Right renal pelvis (tissue), 4 donors: ENCODE data around the gene KCNJ1. TPM values are rescaled to one million over a fixed set of nuclear protein-coding genes. Genes with fewer than 3 reads are reported as not detected.

Experiments used
- DNase-seq, 4 donors: peaks; one replicate each; pipeline ENCODE4 v3.0.0-alpha.2; 2013; ENCODE audit warnings: low read depth in 4 of 4, low spot score in 3 of 4, missing footprints in 1 of 4
- polyA plus RNA-seq, 4 donors: library from polyadenylated mRNA; unstranded; fragments of 120-200 nt; gene quantifications; one replicate each; pipeline ENCODE4 v1.2.1, GENCODE V29; 2013; ENCODE audit not compliant: insufficient read length in 4 of 4

KCNJ1 gene
- polyA plus RNA-seq, 4 donors: 87.4 to 119 (median 110) TPM

DNA sequence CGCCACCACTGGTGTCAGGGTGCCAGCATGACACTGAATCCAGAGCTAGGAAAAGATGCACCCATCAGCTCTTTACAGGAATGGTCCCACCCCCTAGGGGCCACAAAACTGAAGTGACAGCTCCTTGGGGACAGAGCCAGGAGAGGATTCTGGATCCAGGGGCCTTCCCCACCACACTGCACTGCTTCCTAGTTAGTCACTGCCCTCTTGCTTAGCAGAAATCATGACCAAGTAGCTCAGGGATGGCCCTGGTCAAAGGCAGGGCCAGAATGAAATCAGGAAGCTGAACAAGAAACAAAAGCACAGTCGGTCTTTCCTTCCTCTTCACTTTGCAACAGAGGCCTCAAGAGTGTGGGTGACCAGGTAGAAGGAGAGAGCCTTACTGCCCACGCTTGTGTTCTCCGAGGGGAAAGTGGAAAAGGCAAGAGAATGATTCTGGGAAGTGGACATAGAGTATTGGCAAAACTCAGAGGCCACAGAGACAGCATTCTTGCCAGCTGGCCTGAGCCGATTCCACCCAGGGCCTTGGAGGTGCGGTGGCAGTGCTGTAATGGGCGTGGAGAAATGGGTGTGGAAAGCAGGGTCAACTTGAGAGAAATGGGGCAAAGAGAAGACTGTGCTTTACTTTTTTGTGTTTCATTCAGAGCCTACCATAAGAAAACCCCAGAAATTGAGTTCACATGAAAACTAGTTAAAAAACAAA, 39.8 kb downstream of the KCNJ1 start:
- no peak for DNase-seq

DNA sequence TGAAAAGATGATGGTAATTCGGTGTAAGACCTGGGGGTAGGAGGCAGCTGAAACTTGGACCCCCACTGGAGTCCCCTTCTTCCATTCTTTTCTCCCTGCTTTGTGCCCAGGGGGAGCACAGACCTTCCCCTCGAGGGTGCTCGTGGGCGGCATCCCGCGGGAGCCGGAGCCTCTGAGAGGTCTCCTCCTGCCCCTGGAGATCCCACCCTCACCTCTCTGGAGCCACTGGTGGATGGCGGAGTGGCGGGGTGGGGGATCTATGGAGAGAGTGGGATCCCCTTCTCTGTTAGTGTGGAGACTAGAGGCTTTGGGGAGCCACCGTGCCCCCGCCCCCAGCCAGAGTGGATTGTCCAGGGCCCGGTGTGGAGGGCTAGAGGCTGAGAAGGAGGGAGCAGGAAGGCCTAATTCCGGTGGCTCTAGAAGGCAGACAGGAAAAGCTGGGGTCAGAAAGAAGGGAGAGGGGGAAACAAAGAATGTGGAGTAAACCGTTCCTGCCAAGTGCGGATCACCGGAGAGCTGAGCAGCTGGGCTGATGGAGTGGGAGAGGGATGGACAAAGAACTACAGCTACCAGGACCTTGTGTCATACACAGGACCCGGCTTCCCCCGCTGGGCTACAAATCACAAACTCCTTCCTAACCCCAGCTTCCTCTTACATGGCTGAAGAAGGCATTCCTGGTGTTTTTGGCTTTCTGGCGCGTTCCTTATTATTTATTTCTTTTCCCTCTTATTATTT, 41.9 kb downstream of the KCNJ1 start:
- DNase-seq: no peak

DNA sequence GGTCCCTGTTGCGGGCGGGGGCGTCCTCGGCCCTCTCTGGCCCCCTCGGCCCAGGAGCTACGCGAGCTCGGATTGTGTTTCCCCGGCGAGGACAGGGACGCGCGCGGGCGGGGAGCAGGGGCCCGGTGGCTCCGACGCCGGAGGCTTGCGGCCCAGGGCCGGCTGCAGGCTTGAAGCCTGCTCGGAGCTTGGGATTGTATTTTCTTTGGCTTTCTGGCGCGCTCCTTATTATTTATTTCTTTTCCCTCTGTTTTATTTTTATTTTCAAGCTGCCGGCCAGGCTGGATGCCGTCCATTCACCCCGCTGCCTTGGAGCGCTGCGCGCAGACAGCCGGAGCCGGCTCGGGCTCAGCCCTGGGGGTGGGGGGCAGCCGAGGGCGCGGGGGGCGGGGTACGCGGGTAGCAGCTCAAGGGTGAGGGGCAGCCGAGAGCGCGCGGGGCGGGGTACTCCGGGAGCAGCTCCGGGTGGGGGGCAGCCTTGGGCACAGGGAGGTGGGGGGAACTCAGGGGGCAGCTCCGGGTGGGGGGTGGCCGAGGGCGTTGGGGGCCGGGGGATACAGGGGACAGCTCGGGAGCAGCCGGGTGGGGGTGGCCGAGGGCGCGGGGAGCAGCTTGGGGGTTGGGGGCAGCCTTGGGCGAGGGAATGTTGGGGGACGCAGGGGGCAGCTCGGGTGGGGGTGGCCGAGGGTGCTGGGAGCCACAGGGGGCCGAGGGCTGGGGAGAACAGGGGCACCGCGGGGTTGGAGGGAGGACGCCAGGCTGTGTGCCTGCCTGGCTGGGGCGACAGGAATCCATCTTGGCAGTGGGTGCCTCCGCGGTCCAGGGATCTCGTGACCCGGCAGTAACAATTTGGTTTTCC, 42.7 kb downstream of the KCNJ1 start:
- DNase-seq: peak in 2 of 4 donors; percentile 43 to 60

DNA sequence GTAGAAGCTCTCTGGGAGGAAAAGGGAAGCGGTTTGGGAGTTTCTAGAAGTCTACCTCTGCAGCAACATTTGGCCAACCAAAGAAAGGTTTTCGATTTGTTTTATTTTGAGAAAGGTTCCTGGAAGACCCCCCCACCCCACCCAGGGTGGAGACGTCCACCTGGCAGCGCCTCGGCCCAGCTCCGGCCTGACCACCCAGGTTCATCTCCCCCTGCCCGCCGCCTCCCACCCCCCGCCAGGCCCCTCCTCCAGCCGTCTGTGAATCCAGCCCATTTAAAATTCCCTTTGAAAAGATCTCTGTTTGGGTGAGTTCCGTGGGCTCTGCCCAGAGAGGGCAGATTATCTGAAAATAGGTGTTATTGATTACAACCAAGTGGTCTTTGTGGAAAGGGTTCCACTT, 43.3 kb downstream of the KCNJ1 start:
- no peak for DNase-seq

DNA sequence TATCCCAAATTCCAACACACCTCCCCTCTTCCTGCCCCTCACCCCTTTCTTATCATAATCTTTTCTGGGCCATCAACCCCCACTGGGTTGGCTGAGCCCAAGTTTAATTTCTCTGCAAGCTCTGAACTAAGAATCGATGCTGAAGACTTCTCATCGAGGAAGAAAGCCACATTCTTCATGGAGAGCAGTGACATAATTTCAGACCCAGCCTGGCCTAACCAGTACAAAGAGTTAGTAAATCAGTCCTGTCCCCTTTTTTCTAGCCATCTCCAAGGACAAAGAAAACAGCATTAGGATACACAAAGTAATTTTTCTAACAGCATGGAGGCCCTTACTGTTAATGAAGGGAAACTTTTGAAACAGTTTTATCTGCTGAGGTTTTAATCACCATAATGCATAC, 45.0 kb downstream of the KCNJ1 start:
- no peak for DNase-seq

DNA sequence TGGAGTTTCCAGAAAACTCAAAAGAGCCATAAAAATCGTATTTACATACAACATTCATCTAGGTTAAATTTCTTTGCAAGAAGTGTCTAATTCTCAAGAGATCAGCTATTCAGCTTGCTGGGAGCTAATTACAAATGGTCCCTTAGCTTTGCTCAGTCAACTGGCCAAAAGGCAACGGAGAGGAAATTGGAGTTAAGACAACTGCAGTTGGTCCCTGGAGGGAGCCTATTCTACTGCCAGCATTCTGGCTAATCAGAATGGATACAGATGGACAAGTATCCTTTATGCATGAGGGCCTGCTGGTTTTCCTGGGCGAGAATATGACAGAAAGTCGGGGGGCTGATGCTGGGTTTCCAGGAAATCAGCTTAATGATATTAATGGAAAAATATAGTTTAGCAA, 45.5 kb downstream of the KCNJ1 start:
- no peak for DNase-seq

DNA sequence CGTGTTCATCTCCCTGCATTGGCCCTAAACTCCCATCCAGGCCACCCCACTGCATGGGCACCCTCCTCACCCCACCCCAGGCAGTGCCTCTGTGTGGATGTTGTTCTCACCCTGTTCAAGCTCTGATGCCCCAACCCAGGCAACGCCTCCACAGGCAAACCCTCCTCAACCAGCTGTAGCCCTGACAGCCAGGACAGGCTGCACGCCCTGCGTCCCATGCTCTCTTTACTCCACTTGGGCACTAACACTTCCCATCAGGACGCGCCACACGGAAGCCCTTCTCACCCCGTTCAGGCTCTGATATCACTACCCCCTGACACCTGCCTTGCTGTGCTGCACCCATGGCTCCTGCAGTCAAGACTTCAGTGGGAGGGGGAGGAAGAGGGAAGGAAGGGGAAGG, 47.9 kb downstream of the KCNJ1 start:
- DNase-seq: no peak

DNA sequence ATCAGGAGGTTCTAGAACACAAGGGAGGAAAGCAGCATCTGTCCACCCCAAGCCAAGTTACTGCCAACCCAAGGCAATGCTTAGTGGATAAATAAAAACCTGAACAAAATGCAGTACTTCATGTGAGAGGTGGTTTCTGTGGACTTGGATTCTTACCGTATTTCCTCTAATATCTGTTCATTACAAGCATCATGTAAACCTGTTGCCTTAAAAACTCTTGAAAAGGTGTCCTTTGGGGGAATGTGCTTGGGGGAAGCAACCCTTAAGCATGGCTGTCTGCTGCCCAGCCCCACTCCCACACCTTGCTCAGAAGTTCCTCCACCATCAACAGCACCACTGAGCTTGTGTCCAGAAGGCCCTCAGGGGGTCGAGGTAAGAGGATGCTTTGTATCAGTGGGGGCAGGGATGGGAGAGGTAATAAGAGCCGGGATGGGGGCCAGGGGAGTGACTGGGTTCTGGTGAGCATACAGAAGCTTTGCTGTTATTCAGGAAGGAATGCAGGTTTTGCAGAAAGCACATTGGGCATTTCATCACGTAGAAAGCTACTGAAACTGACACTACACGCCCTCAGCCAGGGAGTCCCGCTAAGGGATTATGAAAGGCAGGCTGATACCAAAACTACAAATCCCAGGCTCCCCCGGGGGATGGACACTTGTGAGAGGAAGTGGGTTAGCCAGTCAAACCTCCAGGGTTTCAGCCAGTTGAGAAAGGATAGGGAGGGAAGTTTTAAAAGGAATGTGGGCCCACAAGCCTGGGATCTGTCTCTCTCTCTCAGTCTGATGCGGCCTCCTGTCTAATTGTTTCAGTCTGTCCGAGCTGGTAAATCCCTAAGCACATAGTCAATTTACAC, 52.0 kb downstream of the KCNJ1 start:
- DNase-seq: peak in 2 of 4 donors; percentile 74 to 75

DNA sequence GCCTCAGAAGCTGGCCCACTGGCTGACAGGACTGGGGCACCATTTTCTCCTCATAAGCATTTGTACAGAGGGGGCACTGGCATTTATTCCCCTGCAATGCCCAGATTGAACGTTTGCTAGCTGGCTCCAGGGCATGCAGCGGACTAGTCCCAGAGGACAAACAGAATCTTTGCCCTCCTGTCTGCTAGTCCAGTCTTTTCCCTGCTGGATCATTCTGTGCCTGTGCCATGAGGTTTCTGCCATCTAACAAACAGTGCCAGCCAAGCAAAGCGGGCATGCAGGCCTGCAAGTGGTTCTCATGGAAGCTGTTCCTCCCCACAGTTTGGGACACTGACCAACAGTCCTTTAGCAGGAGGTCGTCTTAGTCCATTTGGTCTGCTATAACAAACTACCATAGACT, 53.4 kb downstream of the KCNJ1 start:
- no peak for DNase-seq

DNA sequence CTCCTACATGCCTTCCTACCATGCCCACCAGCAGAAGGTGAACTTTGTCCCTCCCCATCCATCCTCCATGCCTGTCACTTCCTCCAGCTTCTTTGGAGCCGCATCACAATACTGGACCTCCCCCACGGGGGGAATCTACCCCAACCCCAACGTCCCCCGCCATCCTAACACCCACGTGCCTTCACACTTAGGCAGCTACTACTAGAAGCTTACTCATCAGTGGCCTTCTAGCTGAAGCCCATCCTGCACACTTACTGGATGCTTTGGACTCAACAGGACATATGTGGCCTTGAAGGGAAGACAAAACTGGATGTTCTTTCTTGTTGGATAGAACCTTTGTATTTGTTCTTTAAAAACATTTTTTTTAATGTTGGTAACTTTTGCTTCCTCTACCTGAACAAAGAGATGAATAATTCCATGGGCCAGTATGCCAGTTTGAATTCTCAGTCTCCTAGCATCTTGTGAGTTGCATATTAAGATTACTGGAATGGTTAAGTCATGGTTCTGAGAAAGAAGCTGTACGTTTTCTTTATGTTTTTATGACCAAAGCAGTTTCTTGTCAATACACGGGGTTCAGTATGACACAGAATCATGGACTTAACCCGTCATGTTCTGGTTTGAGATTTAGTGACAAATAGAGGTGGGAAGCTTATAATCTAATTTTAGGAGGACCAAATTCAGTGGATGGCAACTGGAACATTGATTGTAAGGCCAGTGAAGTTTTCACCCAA, 56.1 kb downstream of the KCNJ1 start:
- no peak for DNase-seq

DNA sequence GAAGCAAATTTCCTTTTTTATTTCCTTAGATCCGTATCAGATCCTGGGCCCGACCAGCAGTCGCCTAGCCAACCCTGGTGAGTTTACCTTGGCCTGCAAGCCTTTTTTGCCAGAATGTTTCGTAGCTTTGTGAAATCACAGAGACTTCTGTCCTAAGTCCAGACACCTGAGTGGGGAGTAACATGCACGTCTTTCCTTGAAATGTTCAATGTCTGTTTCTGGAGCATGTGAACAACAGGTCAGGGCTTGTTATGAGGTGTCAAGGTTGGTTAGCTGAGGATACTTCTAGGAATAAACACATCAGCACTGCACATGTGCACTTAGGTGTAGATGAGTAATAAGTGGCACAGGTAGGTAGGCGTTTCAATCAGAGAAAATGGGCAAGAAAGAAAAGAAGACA, 58.0 kb downstream of the KCNJ1 start:
- no peak for DNase-seq

DNA sequence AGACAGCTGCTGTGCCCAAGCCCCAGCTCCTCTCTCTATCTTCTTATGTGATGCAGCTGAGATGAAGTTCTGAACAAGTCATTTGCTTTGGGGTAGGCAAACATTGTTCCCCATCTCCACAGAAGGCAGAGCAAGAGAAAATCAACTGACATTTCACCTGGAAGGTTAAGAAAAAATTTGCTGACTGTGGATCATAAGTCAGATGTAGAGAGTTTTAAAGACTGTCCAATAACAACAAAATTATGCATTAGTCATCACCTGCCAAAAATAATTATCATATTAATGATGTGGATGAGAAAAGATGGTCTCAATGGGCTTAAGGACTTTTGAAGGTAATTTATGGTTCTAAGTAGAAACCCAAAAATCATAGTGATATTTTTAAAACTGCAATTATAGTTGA, 59.2 kb downstream of the KCNJ1 start:
- no peak for DNase-seq

DNA sequence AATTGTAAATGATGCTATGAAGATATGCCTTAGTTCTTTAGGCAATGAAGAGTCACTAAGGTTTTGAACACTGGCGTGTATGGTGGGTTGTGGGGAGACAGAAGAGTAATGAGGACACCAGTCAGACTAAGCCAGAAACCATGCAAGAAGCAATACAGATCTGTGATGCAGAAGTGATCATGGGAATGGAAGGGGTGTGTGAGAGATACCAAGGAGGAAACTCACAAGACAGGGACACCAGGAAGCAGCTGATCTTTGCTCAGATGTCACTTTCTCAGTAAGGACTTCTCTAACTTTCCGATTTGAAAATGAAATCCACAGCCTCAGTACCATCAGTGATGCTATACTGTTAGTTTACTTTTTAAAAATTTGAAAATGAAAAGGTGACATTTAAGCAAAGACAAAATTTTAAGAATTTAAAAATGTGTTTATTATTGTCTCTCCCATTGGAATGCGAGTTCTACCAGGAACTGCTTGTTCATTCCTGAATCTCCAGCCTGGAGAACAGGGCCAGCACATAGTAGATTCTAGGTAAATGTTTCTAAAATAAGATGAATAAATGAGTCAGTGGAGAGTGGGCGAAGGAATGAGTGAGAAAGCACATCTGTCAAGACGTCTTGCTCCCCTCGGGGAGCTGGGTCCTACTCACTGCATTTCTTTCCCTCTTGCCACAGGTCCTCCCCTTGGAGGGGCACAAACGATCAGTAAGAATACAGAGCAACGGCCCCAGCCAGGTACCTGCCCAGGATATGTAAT, 60.4 kb downstream of the KCNJ1 start:
- DNase-seq: no peak

DNA sequence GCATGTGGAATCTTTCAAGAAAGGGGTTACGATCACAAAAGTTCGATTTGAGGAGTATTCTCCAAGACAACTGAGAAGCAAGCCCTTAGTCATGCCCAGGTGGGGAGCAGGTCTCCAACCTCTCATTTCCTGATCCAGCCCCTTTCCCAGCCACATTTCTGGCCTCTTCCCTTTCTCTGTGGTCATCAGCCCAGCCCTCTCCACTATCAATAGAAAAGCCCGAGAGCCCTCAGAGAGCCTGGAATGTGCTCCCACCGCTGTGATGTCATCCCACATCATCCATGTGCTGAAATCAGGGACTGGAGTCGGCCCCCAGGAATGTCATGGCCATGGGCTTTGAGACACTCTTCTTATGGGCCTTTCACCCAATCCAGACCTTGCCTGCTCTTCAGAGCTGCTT, 62.6 kb downstream of the KCNJ1 start:
- DNase-seq: no peak

DNA sequence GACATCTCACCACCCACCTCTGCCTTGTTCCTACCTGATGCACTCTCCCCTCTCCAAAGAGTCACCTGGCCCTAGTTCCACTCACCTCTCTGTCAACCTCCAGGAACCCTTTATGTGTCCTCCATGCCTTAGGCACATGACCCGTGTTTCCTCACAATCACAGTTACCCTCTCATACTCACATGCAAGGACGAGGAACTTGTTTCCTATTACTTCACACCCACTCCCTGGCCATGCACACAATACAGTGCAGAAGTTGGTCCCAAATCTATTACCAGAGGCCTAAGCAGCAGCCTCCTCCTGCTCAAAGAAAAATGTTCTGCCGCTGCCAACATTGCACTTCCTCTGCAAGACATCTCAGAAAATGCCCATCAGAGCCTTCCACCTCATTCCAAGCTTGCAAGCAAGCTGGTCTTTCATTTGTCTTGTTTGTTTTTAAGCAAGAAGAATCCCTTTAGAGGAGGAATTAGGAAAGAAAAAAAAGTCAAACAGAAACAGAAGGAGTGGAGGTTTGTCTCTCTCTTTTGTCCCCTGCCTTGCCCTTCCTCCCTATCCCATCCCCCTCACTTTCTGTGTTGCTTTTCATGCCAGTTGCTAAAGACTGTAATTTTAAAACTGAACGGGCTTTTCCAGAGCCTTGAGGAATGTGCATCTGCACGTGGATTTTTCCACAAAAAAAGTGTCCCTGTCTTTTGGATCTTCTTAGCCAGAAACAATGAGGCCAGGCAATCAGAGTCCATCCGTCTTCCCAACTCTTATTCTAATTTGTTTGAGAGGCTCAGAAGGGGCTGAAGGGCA, 63.4 kb downstream of the KCNJ1 start:
- no peak for DNase-seq

DNA sequence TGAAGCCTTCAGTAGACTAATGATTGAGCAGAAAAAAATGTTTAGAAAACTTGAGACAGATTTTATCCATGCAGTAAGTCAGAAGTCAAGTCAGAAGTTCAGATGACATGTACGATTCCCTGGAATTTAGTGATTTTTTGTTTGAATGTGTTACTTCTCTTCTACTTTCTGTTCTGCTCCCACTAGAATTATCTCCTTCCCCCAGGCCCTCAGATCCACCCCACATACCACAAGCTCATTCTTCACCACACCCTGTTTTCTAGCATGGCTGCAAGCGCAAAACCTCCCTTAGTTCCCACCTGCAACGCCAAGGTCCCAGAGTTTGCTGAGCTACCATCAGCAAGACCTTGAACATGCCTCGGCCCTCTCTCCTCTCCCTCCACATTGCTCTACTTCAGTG, 64.1 kb downstream of the KCNJ1 start:
- DNase-seq: no peak

DNA sequence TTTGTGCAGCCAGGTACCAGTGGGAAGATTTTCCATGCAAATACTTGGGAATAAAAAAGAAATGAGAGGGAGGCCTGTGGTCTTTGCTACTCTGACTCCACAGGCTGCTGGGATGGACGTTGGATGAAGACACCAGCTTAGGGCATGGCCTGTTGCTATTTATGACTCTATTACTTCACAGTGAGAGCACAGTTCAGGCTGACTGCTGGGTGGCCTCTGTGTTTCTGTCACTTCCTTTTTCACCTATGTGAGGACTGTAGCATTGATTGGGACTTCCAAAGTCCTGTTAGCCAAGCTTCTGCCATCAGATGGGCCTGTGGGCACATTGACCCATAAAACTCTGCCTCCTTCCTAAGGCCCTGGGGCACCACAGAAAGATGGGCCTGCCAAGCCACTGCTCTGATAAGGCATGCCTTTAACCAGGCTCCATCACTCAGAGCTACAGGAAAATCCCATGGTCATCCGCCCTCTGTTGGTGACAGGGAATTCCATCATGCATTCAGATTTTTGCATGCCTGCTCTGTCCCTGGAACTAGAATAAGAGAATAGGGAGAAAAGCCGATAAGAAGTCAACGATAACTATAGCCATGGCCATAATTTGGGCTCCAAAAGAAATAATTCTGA, 64.6 kb downstream of the KCNJ1 start:
- DNase-seq: no peak

DNA sequence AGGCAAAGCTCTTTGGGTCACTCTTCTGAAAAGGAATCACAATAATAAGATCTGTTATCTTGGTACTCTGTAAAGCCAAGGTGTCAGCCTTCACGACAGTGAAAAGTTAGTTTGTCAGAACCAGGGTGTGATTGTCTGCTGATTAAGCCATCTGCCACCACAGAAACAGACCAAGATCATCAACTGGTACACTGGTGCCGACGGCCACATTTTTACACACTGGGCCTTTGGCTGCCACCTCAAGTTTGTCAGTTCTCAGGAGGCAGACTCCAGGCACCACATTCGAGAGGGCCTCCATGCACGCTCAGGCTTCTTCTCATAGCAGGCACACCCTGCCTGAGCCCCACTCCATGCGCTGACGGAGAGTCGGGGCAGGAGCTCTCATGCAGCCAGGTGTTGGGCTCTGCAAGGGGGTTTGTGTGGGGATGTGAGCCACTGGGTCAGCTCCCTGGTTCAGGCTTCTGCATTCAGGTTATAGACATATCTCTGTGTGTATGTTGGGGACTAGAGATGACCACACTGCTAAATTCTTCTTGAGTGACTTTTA, 66.2 kb downstream of the KCNJ1 start:
- DNase-seq: no peak
